IMR-90 (cell line): ENCODE results near the gene MTM1. TPM values are rescaled to one million over a fixed set of nuclear protein-coding genes. Genes with fewer than 3 reads are reported as not detected.

Experiments
- ATAC-seq: fragments of 200-7000 bp; cut with Tn5 transposase; 2 replicates; pipeline ENCODE4 v1.9.1; 2020; ENCODE audit warnings: low read depth, mild to moderate bottlenecking, moderate library complexity
- BruUV-seq: library from RNA; stranded (reverse); fragments of 400-500 nt; replicated peaks from 2 replicates; lab custom pipeline; 2021; lab: Mats Ljungman, UMichigan
- CTCF ChIA-PET: fragments of 300-600 bp; formaldehyde crosslinking; extraction: SDS; loops from one replicate; lab custom pipeline; 2021; ENCODE audit warnings: antibody characterized with exemption; lab: Yijun Ruan, JAX
- POLR2A ChIA-PET: fragments of 300-600 bp; sonication (Branson Sonifier 250); formaldehyde crosslinking; loops from one replicate; lab custom pipeline; 2022; ENCODE audit warnings: antibody characterized with exemption; ENCODE audit not compliant: unreplicated experiment; lab: Charles Lee
- DNase-seq: peaks from one replicate; pipeline ENCODE4 v3.0.0; 2013
- H2AFZ ChIP-seq: replicated peaks from 2 replicates; pipeline ENCODE3; 2013; ENCODE audit warnings: low read length, mild to moderate bottlenecking; ENCODE audit not compliant: poor library complexity
- H2AK5ac ChIP-seq: 2 replicates; pipeline ENCODE4 v1.6.1; 2013; ENCODE audit warnings: low read depth, low read length, inconsistent platforms
- H2AK9ac ChIP-seq: replicated peaks from 2 replicates; pipeline ENCODE3; 2013; ENCODE audit warnings: mild to moderate bottlenecking, low read depth, low read length, moderate library complexity; ENCODE audit not compliant: poor library complexity
- H2BK120ac ChIP-seq: 2 replicates; pipeline ENCODE4 v1.6.1; 2013; ENCODE audit warnings: low read depth, low read length, inconsistent platforms
- H2BK15ac ChIP-seq: 3 replicates; pipeline ENCODE4 v1.6.1; 2013; ENCODE audit warnings: low read depth, low read length, inconsistent platforms
- H2BK20ac ChIP-seq: 2 replicates; pipeline ENCODE4 v1.6.1; 2013; ENCODE audit warnings: low read depth, mild to moderate bottlenecking, inconsistent platforms, low read length, moderate library complexity
- H2BK5ac ChIP-seq: 2 replicates; pipeline ENCODE4 v1.6.1; 2013; ENCODE audit warnings: mild to moderate bottlenecking, low read depth, low read length, inconsistent platforms; ENCODE audit not compliant: poor library complexity, severe bottlenecking
- H3K14ac ChIP-seq: replicated peaks from 2 replicates; pipeline ENCODE4 v1.6.1; 2013; ENCODE audit warnings: low read depth, low read length, inconsistent platforms
- H3K18ac ChIP-seq: 2 replicates; pipeline ENCODE4 v1.6.1; 2013; ENCODE audit warnings: low read depth, low read length, control low read depth
- H3K23ac ChIP-seq: 2 replicates; pipeline ENCODE4 v1.6.1; 2013; ENCODE audit warnings: low read depth, low read length, inconsistent platforms
- H3K27ac ChIP-seq: 2 replicates; pipeline ENCODE4 v1.5.1; 2013; ENCODE audit warnings: mild to moderate bottlenecking, control low read depth, low read length; ENCODE audit not compliant: insufficient read depth
- H3K27me3 ChIP-seq: 2 replicates; pipeline ENCODE4 v1.6.1; 2013; ENCODE audit warnings: low read length; ENCODE audit not compliant: control insufficient read depth, insufficient read depth
- H3K36me3 ChIP-seq: 2 replicates; pipeline ENCODE4 v1.6.1; 2013; ENCODE audit warnings: low read length, mixed read lengths; ENCODE audit not compliant: control insufficient read depth, insufficient read depth
- H3K4ac ChIP-seq: 2 replicates; pipeline ENCODE4 v1.6.1; 2013; ENCODE audit warnings: low read depth, low read length, inconsistent platforms
- H3K4me1 ChIP-seq: 2 replicates; pipeline ENCODE4 v1.6.1; 2013; ENCODE audit warnings: low read length, mixed read lengths; ENCODE audit not compliant: control insufficient read depth, insufficient read depth
- H3K4me2 ChIP-seq: 2 replicates; pipeline ENCODE4 v1.6.1; 2013; ENCODE audit warnings: low read depth, mild to moderate bottlenecking, control low read depth, low read length, moderate library complexity
- H3K4me3 ChIP-seq: 2 replicates; pipeline ENCODE4 v1.5.1; 2013; ENCODE audit warnings: low read depth, mild to moderate bottlenecking, control low read depth, low read length, moderate library complexity; ENCODE audit not compliant: insufficient read depth
- H3K56ac ChIP-seq: 2 replicates; pipeline ENCODE4 v1.6.1; 2013; ENCODE audit warnings: low read length, inconsistent platforms; ENCODE audit not compliant: insufficient read depth; ENCODE audit errors: extremely low read depth
- H3K79me1 ChIP-seq, 2 experiments: 2 replicates each; pipeline ENCODE4 v1.6.1; 2013; ENCODE audit warnings: low read length in 2 of 2, inconsistent platforms in 1 of 2, low read depth in 1 of 2
- H3K9ac ChIP-seq: 2 replicates; pipeline ENCODE4 v1.6.1; 2013; ENCODE audit warnings: low read depth, low read length, control low read depth
- H3K9me1 ChIP-seq: 2 replicates; pipeline ENCODE4 v1.6.1; 2013; ENCODE audit warnings: low read length, inconsistent platforms; ENCODE audit not compliant: insufficient read depth
- H3K9me3 ChIP-seq: 2 replicates; pipeline ENCODE4 v1.6.1; 2013; ENCODE audit warnings: low read length; ENCODE audit not compliant: control insufficient read depth, insufficient read depth
- H4K20me1 ChIP-seq: 2 replicates; pipeline ENCODE4 v1.6.1; 2013; ENCODE audit warnings: low read length, inconsistent platforms; ENCODE audit not compliant: insufficient read depth
- H4K5ac ChIP-seq: 2 replicates; pipeline ENCODE4 v1.6.1; 2013; ENCODE audit warnings: mild to moderate bottlenecking, low read depth, low read length, control low read depth
- H4K8ac ChIP-seq, 2 experiments: 2 replicates each; pipeline ENCODE4 v1.6.1; 2013; ENCODE audit warnings: low read depth in 2 of 2, low read length in 2 of 2, control low read depth in 1 of 2, inconsistent platforms in 1 of 2
- H4K91ac ChIP-seq: 2 replicates; pipeline ENCODE4 v1.6.1; 2013; ENCODE audit warnings: low read depth, low read length, inconsistent platforms; ENCODE audit not compliant: insufficient read depth
- BHLHE40 ChIP-seq: fragments of 150-350 bp; IDR thresholded peaks from 2 replicates; pipeline ENCODE4 v1.6.1; 2016; ENCODE audit warnings: mild to moderate bottlenecking, low read depth, low read length
- CEBPB ChIP-seq: IDR thresholded peaks from 2 replicates; pipeline ENCODE4 v1.6.1; 2012; ENCODE audit warnings: low read depth, low read length, improper control_type of control experiment
- CHD1 ChIP-seq: IDR thresholded peaks from 2 replicates; pipeline ENCODE4 v1.6.1; 2012; ENCODE audit warnings: low read depth, low read length, improper control_type of control experiment
- FOS ChIP-seq: fragments of 150-350 bp; IDR thresholded peaks from 2 replicates; pipeline ENCODE4 v1.6.1; 2016; ENCODE audit warnings: low read depth, low read length
- MAFK ChIP-seq: IDR thresholded peaks from 2 replicates; pipeline ENCODE4 v1.6.1; 2012; ENCODE audit warnings: low read depth, low read length, improper control_type of control experiment
- MAZ ChIP-seq: IDR thresholded peaks from 2 replicates; pipeline ENCODE4 v1.6.1; 2012; ENCODE audit warnings: low read depth, mild to moderate bottlenecking, low read length, improper control_type of control experiment, moderate library complexity, borderline replicate concordance
- MXI1 ChIP-seq: IDR thresholded peaks from 2 replicates; pipeline ENCODE4 v1.6.1; 2012; ENCODE audit warnings: low read depth, mild to moderate bottlenecking, low read length, moderate library complexity, borderline replicate concordance
- NFE2L2 ChIP-seq: fragments of 150-350 bp; IDR thresholded peaks from 2 replicates; pipeline ENCODE4 v1.6.1; 2016; ENCODE audit warnings: low read depth, mild to moderate bottlenecking, low read length
- POLR2A ChIP-seq: IDR thresholded peaks from 2 replicates; pipeline ENCODE4 v1.6.1; 2012; ENCODE audit warnings: mild to moderate bottlenecking, low read depth, low read length
- RAD21 ChIP-seq: IDR thresholded peaks from 2 replicates; pipeline ENCODE4 v1.6.1; 2012; ENCODE audit warnings: low read length, improper control_type of control experiment
- RCOR1 ChIP-seq: IDR thresholded peaks from 2 replicates; pipeline ENCODE4 v1.6.1; 2012; ENCODE audit warnings: mild to moderate bottlenecking, low read length, improper control_type of control experiment; ENCODE audit not compliant: insufficient replicate concordance
- RFX5 ChIP-seq: IDR thresholded peaks from 2 replicates; pipeline ENCODE4 v1.8.0; 2012; ENCODE audit warnings: low read depth, mild to moderate bottlenecking, low read length, moderate library complexity
- SMC3 ChIP-seq: fragments of 150-350 bp; IDR thresholded peaks from 2 replicates; pipeline ENCODE4 v1.6.1; 2016; ENCODE audit warnings: low read depth, mild to moderate bottlenecking, antibody characterized with exemption, low read length, moderate library complexity
- WGBS, 2 experiments: methylation state at CpG; one replicate each; pipeline versions ENCODE4 v1.1.5 to v1.1.7; 2013; ENCODE audit warnings: missing lambda C conversion rate in 2 of 2; ENCODE audit not compliant: insufficient read length in 1 of 2; ENCODE audit errors: extremely low coverage in 2 of 2; 5-methylcytosine and 5-hydroxymethylcytosine counted together
- dilution Hi-C: fragments of 300-500 bp; cut with HindIII; formaldehyde crosslinking; loops from one replicate; pipeline ENCODE4 v1.14.3; 2018; ENCODE audit warnings: low sequenced_read_pairs; ENCODE audit not compliant: unreplicated experiment
- in situ Hi-C: fragments of 300-500 bp; cut with MboI; formaldehyde crosslinking; loops from 3 replicates; pipeline ENCODE4 v1.14.3; 2019; ENCODE audit warnings: low sequenced_read_pairs, inconsistent platforms, mixed read lengths
- intact Hi-C: fragments of 100-400 bp; cut with micrococcal nuclease; formaldehyde crosslinking; loops from 2 replicates; pipeline ENCODE4 v1.10.0; 2022
- polyA plus RNA-seq, 3 experiments: library from polyadenylated mRNA; depleted of rRNA; stranded (reverse); fragments of >200 nt; gene quantifications; 2 replicates each; pipeline ENCODE4 v1.2.3, GENCODE V29; 2012; ENCODE audit warnings: low replicate concordance in 1 of 3
- total RNA-seq: library from RNA; depleted of rRNA; stranded (reverse); fragments of >200 nt; gene quantifications from 2 replicates; pipeline ENCODE4 v1.2.3, GENCODE V29; 2012
- TF ChIP-seq, protein P1 (sequence below): conservative IDR thresholded peaks from 2 replicates; pipeline ENCODE4 v1.5.1; 2012; ENCODE audit warnings: mild to moderate bottlenecking, low read depth, low read length, improper control_type of control experiment
- TF ChIP-seq, protein P2 (sequence below): fragments of 150-350 bp; IDR thresholded peaks from 2 replicates; pipeline ENCODE4 v1.6.1; 2017; ENCODE audit warnings: mild to moderate bottlenecking, antibody characterized with exemption, low read length, low read depth
- TF ChIP-seq, protein P3 (sequence below): fragments of 150-350 bp; IDR thresholded peaks from 2 replicates; pipeline ENCODE4 v1.6.1; 2016; ENCODE audit warnings: low read depth, mild to moderate bottlenecking, low read length, moderate library complexity, borderline replicate concordance

The MTM1 gene
- total and polyA plus RNA-seq, 2 of the 4 experiments (the other 2 are of a cell fraction), result 3.8 to 5.6 TPM

DNA sequence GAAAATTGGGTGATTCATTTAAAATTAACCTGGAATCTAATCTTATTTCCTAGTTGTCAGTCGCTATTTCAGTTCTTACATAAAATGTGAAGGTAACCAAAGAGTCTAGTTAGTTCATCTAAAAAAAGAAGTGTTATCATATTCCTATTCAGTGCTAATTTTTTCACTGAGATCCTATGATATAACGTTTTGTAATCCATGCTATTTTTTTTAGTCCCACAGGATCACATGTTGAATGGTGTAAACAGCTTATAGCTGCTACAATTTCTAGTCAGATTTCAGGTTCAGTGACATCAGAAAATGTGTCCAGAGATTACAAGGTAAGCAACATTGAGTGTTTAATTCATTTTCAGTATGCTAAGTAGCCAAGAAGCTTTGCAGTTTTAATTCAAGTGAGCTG, 130.6 kb downstream of the MTM1 start:
- H2BK5ac ChIP-seq, result no peak overlapping the region
- peaks cover 0 to 23% of the 10 kb centered on the region in 2 experiments; a peak in 3 of 4 replicates for H3K79me1 ChIP-seq
- H4K8ac ChIP-seq, result no peak overlapping the region
- dilution Hi-C loops, result no loop called here
- BruUV-seq, result no TSS peak
- DNase-seq, result no peak
- H3K4me2 ChIP-seq, result no peak overlapping the region
- no peak overlapping the region for H2BK20ac ChIP-seq
- no peak overlapping the region for H4K91ac ChIP-seq
- ChIA-PET POLR2A (no interaction called here), CTCF (no interaction called here)
- no peak overlapping the region for H3K9ac ChIP-seq
- no peak overlapping the region for H3K27ac ChIP-seq
- in situ Hi-C loops, result no loop called here
- H3K27me3 ChIP-seq, result no peaks in the 10 kb centered on the region
- H2AK9ac ChIP-seq, result no peak overlapping the region
- no peak overlapping the region for H3K4ac ChIP-seq
- H3K9me1 ChIP-seq, result no peaks in the 10 kb centered on the region
- intact Hi-C loops, result no loop called here
- WGBS, 2 experiments, result no CpG with 5 or more reads among the region's 2 CpGs
- no peak overlapping the region for H2BK15ac ChIP-seq
- no peaks in the 10 kb centered on the region for H3K4me1 ChIP-seq
- H3K14ac ChIP-seq, result no peak overlapping the region
- no peak overlapping the region for H2AK5ac ChIP-seq
- no peaks in the 10 kb centered on the region for H3K36me3 ChIP-seq
- ATAC-seq, result no peak
- no peak overlapping the region for H4K5ac ChIP-seq
- H3K23ac ChIP-seq, result no peak overlapping the region
- no peaks in the 10 kb centered on the region for H4K20me1 ChIP-seq
- H3K9me3 ChIP-seq, result no peaks in the 10 kb centered on the region
- no peak overlapping the region for H3K56ac ChIP-seq
- H2BK120ac ChIP-seq, result no peak overlapping the region
- H2AFZ ChIP-seq, result no peak overlapping the region
- TF ChIP-seq, protein P1, sequence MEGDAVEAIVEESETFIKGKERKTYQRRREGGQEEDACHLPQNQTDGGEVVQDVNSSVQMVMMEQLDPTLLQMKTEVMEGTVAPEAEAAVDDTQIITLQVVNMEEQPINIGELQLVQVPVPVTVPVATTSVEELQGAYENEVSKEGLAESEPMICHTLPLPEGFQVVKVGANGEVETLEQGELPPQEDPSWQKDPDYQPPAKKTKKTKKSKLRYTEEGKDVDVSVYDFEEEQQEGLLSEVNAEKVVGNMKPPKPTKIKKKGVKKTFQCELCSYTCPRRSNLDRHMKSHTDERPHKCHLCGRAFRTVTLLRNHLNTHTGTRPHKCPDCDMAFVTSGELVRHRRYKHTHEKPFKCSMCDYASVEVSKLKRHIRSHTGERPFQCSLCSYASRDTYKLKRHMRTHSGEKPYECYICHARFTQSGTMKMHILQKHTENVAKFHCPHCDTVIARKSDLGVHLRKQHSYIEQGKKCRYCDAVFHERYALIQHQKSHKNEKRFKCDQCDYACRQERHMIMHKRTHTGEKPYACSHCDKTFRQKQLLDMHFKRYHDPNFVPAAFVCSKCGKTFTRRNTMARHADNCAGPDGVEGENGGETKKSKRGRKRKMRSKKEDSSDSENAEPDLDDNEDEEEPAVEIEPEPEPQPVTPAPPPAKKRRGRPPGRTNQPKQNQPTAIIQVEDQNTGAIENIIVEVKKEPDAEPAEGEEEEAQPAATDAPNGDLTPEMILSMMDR, result no peak
- TF ChIP-seq MAZ (no peak), CEBPB (no peak), RCOR1 (no peak), CHD1 (no peak), RFX5 (no peak), POLR2A (no peak), FOS (no peak), RAD21 (no peak), SMC3 (no peak), NFE2L2 (no peak), BHLHE40 (no peak), MAFK (no peak), MXI1 (no peak)
- TF ChIP-seq, protein P2, sequence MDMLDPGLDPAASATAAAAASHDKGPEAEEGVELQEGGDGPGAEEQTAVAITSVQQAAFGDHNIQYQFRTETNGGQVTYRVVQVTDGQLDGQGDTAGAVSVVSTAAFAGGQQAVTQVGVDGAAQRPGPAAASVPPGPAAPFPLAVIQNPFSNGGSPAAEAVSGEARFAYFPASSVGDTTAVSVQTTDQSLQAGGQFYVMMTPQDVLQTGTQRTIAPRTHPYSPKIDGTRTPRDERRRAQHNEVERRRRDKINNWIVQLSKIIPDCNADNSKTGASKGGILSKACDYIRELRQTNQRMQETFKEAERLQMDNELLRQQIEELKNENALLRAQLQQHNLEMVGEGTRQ, result no peak
- TF ChIP-seq, protein P3, sequence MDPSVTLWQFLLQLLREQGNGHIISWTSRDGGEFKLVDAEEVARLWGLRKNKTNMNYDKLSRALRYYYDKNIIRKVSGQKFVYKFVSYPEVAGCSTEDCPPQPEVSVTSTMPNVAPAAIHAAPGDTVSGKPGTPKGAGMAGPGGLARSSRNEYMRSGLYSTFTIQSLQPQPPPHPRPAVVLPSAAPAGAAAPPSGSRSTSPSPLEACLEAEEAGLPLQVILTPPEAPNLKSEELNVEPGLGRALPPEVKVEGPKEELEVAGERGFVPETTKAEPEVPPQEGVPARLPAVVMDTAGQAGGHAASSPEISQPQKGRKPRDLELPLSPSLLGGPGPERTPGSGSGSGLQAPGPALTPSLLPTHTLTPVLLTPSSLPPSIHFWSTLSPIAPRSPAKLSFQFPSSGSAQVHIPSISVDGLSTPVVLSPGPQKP, result no peak
- no peak overlapping the region for H3K18ac ChIP-seq
- H3K4me3 ChIP-seq, result no peak overlapping the region
